ENCODE data around the gene RHBDD3. TPM values are rescaled to one million over a fixed set of nuclear protein-coding genes. Genes with fewer than 3 reads are reported as not detected.
"Not testable (repeated sequence)": the region's sequence is repeated elsewhere in the genome, so short reads cannot be mapped to it uniquely, and the experiment has no call there.

Gene RHBDD3
- total and polyA plus RNA-seq, 2 donors (not counting 1 experiment from before 2014, with no cell fraction given): 11.9 to 12.5 TPM

DNA sequence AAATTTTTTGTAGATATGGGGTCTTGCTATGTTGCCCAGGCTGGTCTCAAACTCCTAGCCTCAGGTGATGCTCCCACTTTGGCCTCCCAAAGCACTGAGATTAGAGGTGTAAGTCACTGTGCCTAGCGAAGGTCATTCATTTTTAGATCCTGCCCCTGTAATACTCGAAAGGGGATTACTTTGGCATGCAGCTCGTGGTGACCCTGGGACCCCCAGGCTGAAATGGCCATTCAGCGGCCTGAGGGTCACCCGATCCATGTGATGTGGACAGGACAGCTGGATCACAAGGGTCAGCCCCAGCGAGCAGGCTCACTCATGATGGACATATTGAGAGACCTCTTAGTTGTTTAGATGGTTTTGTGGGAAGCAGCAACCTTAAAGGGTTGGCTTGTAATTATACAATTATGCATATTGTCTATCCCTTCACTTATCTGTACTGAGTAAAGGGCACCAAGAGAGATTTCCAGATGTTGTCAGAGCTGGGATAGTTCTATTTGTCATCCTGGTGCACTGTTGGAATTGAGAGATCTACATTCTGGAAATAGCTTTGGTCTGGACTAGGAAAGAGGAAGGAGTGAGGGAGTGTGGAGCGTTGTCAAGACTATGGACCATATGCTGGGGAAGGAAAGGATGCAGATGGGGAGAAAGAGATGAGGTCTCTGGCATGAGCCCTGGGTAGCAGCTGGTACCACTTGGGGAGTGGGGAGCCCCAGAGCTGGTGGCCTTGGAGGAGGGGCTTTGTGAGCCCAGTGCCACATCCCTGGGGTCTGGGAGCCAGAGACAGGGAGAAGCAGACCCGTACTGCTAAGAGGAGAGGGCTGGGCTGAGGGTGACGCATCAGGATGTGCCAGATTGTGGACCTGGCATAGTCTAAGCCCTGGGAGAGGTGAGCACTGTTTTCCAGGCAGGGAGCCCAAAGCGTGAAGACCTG, 15.5 kb downstream of the RHBDD3 start:
- peaks cover 0 to 12% (median 0%) of the 10 kb centered on the region in 4 experiments for H3K27me3 ChIP-seq (replicated peaks in 1 of 4; ENCODE audit: control extremely low read depth in 1 of 4, control insufficient read depth in 3 of 4, insufficient read depth in 4 of 4, low read length in 3 of 4)
- Mint-ChIP-seq H3K4me3 (no peak overlapping the region), H3K27ac (no peak overlapping the region), H3K9me3 (ENCODE audit: insufficient read depth) (no peaks in the 10 kb centered on the region), H3K27me3 (peaks cover 5% of the 10 kb centered on the region), H3K4me1 (no peaks in the 10 kb centered on the region)
- WGBS (ENCODE audit: insufficient coverage): 95% methylated on average over 10 of the region's 10 CpGs
- H3K36me3 ChIP-seq (replicated peaks in 1 of 2; ENCODE audit: control extremely low read depth in 1 of 2, control insufficient read depth in 1 of 2, extremely low read depth in 1 of 2, insufficient read depth in 2 of 2, low read length in 1 of 2): no peaks in the 10 kb centered on the region
- no peak overlapping the region for H3K9ac ChIP-seq (ENCODE audit: low read length)
- H3K9me3 ChIP-seq (ENCODE audit: control extremely low read depth in 1 of 3, control insufficient read depth in 2 of 3, insufficient read depth in 1 of 3, low read length in 2 of 3): no peaks in the 10 kb centered on the region
- DNase-seq: no peak
- ChIA-PET CTCF (no interaction called here), POLR2A (no interaction called here)
- no peaks in the 10 kb centered on the region for H3K4me1 ChIP-seq (ENCODE audit: control insufficient read depth in 2 of 2, insufficient read depth in 2 of 2, low read length in 2 of 2)
- H3K27ac ChIP-seq (ENCODE audit: low read length in 2 of 2): no peak overlapping the region
- H4K20me1 ChIP-seq (ENCODE audit: control insufficient read depth, insufficient read depth, low read length, poor library complexity, severe bottlenecking): no peaks in the 10 kb centered on the region
- no peak overlapping the region for H3K4me3 ChIP-seq (ENCODE audit: control extremely low read depth in 1 of 5, extremely low read depth in 1 of 5, insufficient read depth in 1 of 5, low read depth in 2 of 5, low read length in 4 of 5)
- H3K4me2 ChIP-seq (replicated peaks; ENCODE audit: low read depth, low read length, poor library complexity, severe bottlenecking): no peak overlapping the region
- no peak for TF ChIP-seq EZH2 (IDR thresholded peaks at IDR 0.05; ENCODE audit: borderline replicate concordance, insufficient read depth, low read depth, low read length, poor library complexity, severe bottlenecking)
- TF ChIP-seq, protein P1, sequence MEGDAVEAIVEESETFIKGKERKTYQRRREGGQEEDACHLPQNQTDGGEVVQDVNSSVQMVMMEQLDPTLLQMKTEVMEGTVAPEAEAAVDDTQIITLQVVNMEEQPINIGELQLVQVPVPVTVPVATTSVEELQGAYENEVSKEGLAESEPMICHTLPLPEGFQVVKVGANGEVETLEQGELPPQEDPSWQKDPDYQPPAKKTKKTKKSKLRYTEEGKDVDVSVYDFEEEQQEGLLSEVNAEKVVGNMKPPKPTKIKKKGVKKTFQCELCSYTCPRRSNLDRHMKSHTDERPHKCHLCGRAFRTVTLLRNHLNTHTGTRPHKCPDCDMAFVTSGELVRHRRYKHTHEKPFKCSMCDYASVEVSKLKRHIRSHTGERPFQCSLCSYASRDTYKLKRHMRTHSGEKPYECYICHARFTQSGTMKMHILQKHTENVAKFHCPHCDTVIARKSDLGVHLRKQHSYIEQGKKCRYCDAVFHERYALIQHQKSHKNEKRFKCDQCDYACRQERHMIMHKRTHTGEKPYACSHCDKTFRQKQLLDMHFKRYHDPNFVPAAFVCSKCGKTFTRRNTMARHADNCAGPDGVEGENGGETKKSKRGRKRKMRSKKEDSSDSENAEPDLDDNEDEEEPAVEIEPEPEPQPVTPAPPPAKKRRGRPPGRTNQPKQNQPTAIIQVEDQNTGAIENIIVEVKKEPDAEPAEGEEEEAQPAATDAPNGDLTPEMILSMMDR (IDR thresholded peaks at IDR 0.05): no peak
- intact Hi-C loops (cut with micrococcal nuclease): no loop called here
- ATAC-seq (ENCODE audit: low read depth): no peak
- H2AFZ ChIP-seq (ENCODE audit: insufficient read depth, low read depth, low read length, poor library complexity, severe bottlenecking): no peak overlapping the region
- H3K79me2 ChIP-seq (ENCODE audit: control insufficient read depth, insufficient read depth, low read length): no peaks in the 10 kb centered on the region

DNA sequence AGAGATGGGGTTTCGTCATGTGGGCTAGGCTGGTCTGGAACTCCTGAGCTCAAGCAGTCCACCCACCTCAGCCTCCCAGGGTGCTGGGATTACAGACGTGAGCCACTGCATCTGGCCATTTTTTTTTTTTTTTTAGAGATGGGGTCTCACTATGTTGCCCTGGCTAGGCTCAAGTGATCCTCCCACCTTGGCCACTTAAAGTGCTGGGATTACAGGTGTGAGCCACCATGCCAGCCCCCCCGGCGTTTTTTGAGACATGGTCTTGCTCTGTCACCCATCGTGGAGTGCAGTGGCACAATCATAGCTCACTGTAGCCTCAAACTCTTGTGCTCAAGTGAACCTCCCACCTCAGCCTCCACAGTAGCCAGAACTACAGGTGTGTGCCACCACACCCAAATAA, 16.5 kb downstream of the RHBDD3 start:
- H3K79me2 ChIP-seq (ENCODE audit: control insufficient read depth, insufficient read depth, low read length): no peaks in the 10 kb centered on the region
- intact Hi-C loops (cut with micrococcal nuclease): no loop called here
- no peak overlapping the region for H3K4me3 Mint-ChIP-seq
- ATAC-seq (ENCODE audit: low read depth) (no peak), DNase-seq (no peak)
- no peak overlapping the region for H3K4me3 ChIP-seq (ENCODE audit: control extremely low read depth in 1 of 5, extremely low read depth in 1 of 5, insufficient read depth in 1 of 5, low read depth in 2 of 5, low read length in 4 of 5)
- H3K36me3 ChIP-seq (replicated peaks in 1 of 2; ENCODE audit: control extremely low read depth in 1 of 2, control insufficient read depth in 1 of 2, extremely low read depth in 1 of 2, insufficient read depth in 2 of 2, low read length in 1 of 2): no peaks in the 10 kb centered on the region
- no peak for TF ChIP-seq EZH2 (IDR thresholded peaks at IDR 0.05; ENCODE audit: borderline replicate concordance, insufficient read depth, low read depth, low read length, poor library complexity, severe bottlenecking)
- TF ChIP-seq, protein P1 (IDR thresholded peaks at IDR 0.05): no peak
- no peak overlapping the region for H2AFZ ChIP-seq (ENCODE audit: insufficient read depth, low read depth, low read length, poor library complexity, severe bottlenecking)
- 98% methylated on average over 4 of the region's 5 CpGs for WGBS (ENCODE audit: insufficient coverage)
- no peak overlapping the region for H3K27ac ChIP-seq (ENCODE audit: low read length in 2 of 2)
- no peaks in the 10 kb centered on the region for H3K9me3 Mint-ChIP-seq (ENCODE audit: insufficient read depth)
- no peaks in the 10 kb centered on the region for H3K4me1 ChIP-seq (ENCODE audit: control insufficient read depth in 2 of 2, insufficient read depth in 2 of 2, low read length in 2 of 2)
- peaks cover 0 to 12% (median 0%) of the 10 kb centered on the region in 4 experiments for H3K27me3 ChIP-seq (replicated peaks in 1 of 4; ENCODE audit: control extremely low read depth in 1 of 4, control insufficient read depth in 3 of 4, insufficient read depth in 4 of 4, low read length in 3 of 4)
- H3K27me3 Mint-ChIP-seq: peaks cover 5% of the 10 kb centered on the region
- no peak overlapping the region for H3K27ac Mint-ChIP-seq
- ChIA-PET CTCF (no interaction called here), POLR2A (interaction anchor here (0.7 kb wide), 2 partner anchors 417 to 1969 kb away, joined by 3 to 4 read pairs; no protein-coding TSS in a partner anchor)
- no peaks in the 10 kb centered on the region for H4K20me1 ChIP-seq (ENCODE audit: control insufficient read depth, insufficient read depth, low read length, poor library complexity, severe bottlenecking)
- no peak overlapping the region for H3K4me2 ChIP-seq (replicated peaks; ENCODE audit: low read depth, low read length, poor library complexity, severe bottlenecking)
- H3K9me3 ChIP-seq (ENCODE audit: control extremely low read depth in 1 of 3, control insufficient read depth in 2 of 3, insufficient read depth in 1 of 3, low read length in 2 of 3): no peaks in the 10 kb centered on the region
- H3K9ac ChIP-seq (ENCODE audit: low read length): no peak overlapping the region
- no peaks in the 10 kb centered on the region for H3K4me1 Mint-ChIP-seq

DNA sequence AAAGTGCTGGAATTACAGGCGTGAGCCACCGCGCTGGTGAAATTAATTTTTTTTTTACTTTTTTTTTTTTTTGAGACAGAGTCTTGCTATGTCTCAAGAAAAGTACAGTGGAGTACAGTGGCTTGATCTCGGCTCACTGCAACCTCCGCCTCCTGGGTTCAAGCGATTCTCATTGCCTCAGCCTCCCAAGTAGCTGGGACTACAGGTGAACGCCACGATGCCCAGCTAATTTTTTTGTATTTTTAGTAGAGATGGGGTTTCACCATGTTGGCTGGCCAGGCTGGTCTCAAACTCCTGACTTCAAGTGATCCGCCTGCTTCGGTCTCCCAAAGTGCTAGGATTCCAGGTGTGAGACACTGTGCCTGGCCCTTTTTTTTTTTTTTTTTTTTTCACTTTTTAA, 19.9 kb downstream of the RHBDD3 start:
- H3K9me3 ChIP-seq (ENCODE audit: control extremely low read depth in 1 of 3, control insufficient read depth in 2 of 3, insufficient read depth in 1 of 3, low read length in 2 of 3); H3K4me1 ChIP-seq (ENCODE audit: control insufficient read depth in 2 of 2, insufficient read depth in 2 of 2, low read length in 2 of 2); H3K79me2 ChIP-seq (ENCODE audit: control insufficient read depth, insufficient read depth, low read length); ATAC-seq (ENCODE audit: low read depth); H3K4me3 ChIP-seq (ENCODE audit: control extremely low read depth in 1 of 5, extremely low read depth in 1 of 5, insufficient read depth in 1 of 5, low read depth in 2 of 5, low read length in 4 of 5); H3K27ac ChIP-seq (ENCODE audit: low read length in 2 of 2); H3K27ac Mint-ChIP-seq; H3K4me1 Mint-ChIP-seq; H3K4me2 ChIP-seq (replicated peaks; ENCODE audit: low read depth, low read length, poor library complexity, severe bottlenecking); H2AFZ ChIP-seq (ENCODE audit: insufficient read depth, low read depth, low read length, poor library complexity, severe bottlenecking); H3K4me3 Mint-ChIP-seq; H3K36me3 ChIP-seq (replicated peaks in 1 of 2; ENCODE audit: control extremely low read depth in 1 of 2, control insufficient read depth in 1 of 2, extremely low read depth in 1 of 2, insufficient read depth in 2 of 2, low read length in 1 of 2); H4K20me1 ChIP-seq (ENCODE audit: control insufficient read depth, insufficient read depth, low read length, poor library complexity, severe bottlenecking); H3K9ac ChIP-seq (ENCODE audit: low read length); H3K9me3 Mint-ChIP-seq (ENCODE audit: insufficient read depth); DNase-seq; POLR2A ChIA-PET: not testable (repeated sequence)
- 100% methylated on average over 3 of the region's 10 CpGs for WGBS (ENCODE audit: insufficient coverage)
- intact Hi-C loops (cut with micrococcal nuclease): loop anchor here (10.0 kb wide), 1 partner anchor 133 kb away; no protein-coding TSS in a partner anchor
- H3K27me3 Mint-ChIP-seq: peaks cover 22% of the 10 kb centered on the region
- CTCF ChIA-PET: interaction anchor here (0.7 to 5.0 kb wide), 8 partner anchors 11 to 648 kb away, joined by 3 to 63 read pairs (median 4); no protein-coding TSS in a partner anchor
- H3K27me3 ChIP-seq (replicated peaks in 1 of 4; ENCODE audit: control extremely low read depth in 1 of 4, control insufficient read depth in 3 of 4, insufficient read depth in 4 of 4, low read length in 3 of 4): peaks cover 0 to 24% (median 3%) of the 10 kb centered on the region in 4 experiments

Data from B cell (primary cell).